Liver (tissue), 3 donors: ENCODE data around the gene SUN2.

ENCODE experiments used
- HNF4A ChIP-seq, 2 donors: conservative IDR thresholded peaks; 2 replicates each; pipeline ENCODE4 v1.6.1; 2016; ENCODE audit warnings: antibody characterized with exemption in 2 of 2, mild to moderate bottlenecking in 2 of 2
- SP1 ChIP-seq: IDR thresholded peaks from 2 replicates; pipeline ENCODE4 v1.6.1; 2018; ENCODE audit warnings: antibody characterized with exemption, mild to moderate bottlenecking
- YY1 ChIP-seq: IDR thresholded peaks from 2 replicates; pipeline ENCODE4 v1.6.1; 2016; ENCODE audit warnings: antibody characterized with exemption, mild to moderate bottlenecking
- TF ChIP-seq, protein P1 (sequence below): fragments of 150-350 bp; IDR thresholded peaks from 2 replicates; pipeline ENCODE4 v1.5.1; 2017; ENCODE audit warnings: improper control_type of control experiment, low read depth, low read length; ENCODE audit not compliant: missing input control
- donor health status: healthy.
- donor health status: healthy.

- TF ChIP-seq YY1 (no peak), SP1 (no peak), HNF4A (conservative IDR thresholded peaks at IDR 0.05) (no peak)
- TF ChIP-seq, protein P1, sequence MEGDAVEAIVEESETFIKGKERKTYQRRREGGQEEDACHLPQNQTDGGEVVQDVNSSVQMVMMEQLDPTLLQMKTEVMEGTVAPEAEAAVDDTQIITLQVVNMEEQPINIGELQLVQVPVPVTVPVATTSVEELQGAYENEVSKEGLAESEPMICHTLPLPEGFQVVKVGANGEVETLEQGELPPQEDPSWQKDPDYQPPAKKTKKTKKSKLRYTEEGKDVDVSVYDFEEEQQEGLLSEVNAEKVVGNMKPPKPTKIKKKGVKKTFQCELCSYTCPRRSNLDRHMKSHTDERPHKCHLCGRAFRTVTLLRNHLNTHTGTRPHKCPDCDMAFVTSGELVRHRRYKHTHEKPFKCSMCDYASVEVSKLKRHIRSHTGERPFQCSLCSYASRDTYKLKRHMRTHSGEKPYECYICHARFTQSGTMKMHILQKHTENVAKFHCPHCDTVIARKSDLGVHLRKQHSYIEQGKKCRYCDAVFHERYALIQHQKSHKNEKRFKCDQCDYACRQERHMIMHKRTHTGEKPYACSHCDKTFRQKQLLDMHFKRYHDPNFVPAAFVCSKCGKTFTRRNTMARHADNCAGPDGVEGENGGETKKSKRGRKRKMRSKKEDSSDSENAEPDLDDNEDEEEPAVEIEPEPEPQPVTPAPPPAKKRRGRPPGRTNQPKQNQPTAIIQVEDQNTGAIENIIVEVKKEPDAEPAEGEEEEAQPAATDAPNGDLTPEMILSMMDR: no peak
Measured at GRCh38 chr22:38704654-38705234, 51.1 kb downstream of the SUN2 start.
